Stimulated activated CD4-positive, alpha-beta T cell treated with anti-CD3 and anti-CD28 coated beads, Interleukin-12 subunit alpha, Interleukin-12 subunit beta, amount 100 ng/mL, for 24 hours (primary cell): ENCODE results near the gene PPP1R14C.
"Not testable (repeated sequence)": the region's sequence is repeated elsewhere in the genome, so short reads cannot be mapped to it uniquely, and the experiment has no call there.

Source experiments
- DNase-seq, 2 experiments: peaks; one replicate each; pipeline ENCODE4 v3.0.0-alpha.2; 2020; ENCODE audit warnings: low read depth in 2 of 2

Gene PPP1R14C

DNA sequence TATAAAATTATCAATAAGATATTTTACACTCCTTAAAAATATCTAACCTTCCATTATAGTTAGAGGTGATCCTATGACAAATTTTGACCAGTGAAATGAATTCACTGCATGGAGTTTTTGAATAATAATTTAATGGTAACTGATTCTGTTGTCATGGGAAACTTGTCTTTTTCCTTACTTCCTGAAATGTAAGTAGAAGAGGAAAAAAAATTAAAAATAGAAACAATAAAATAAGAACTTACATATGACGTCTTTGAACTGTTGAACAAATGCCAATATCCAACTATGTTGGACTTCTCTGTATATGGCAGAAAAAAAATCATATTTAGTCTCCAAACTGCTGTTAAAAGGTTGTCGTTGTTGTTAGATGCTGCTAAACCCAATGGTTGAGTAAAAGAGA, 26.3 kb downstream of the PPP1R14C start:
- no peak for DNase-seq

GRCh38 chr6:150169609-150170008, 26.8 kb downstream of the PPP1R14C start:
- peak in 1 of 2 experiments; percentile 32 for DNase-seq

GRCh38 chr6:150172929-150173328, 30.1 kb downstream of the PPP1R14C start:
- no peak for DNase-seq

DNA sequence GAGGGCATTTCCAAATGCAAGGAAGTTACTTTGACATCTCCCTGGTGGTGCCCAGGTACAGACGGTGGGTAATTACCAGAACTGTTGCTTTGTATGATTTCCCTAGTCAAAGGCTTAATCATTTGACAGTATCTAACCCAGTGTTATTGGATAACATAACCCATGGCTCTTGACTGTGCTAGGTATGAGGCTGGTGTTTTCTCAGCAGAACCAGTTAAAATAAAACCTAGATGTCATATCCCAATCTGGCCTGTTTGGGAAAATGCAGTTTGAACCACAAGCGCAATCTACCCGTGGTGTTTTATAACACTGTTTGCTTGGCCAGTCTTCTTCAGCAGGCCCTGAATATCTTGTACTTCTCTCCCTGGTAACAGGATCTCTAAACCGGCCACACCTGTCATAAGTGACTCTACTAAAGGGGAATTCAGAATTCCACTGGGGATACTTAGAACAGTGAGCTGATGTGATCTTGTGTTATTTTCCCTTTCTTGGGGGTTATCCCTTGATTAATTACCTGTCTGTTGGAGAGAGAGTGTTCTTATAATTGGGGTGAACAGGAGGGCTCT, 32.8 kb downstream of the PPP1R14C start:
- DNase-seq: no peak

DNA sequence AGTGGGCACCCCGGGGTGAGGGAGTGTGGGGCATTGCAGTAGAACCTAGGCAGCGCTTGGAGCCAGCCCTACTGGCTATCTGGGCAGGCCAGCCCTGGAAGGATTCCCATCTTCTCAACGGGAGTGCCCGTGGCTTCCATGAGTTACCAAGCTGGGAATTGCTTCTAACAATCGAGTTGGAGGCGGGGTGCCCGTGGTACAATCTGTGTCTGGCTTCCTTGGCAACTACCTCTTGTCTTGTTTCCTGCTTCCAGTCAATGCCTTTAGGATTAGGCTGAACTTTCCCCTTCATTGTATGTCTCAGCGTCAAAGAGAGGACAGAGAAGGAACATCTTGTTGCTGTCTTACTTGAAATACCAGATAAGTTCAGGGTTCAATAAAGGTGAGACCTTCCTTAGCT, 33.3 kb downstream of the PPP1R14C start:
- DNase-seq: no peak

GRCh38 chr6:150176659-150177058, 33.8 kb downstream of the PPP1R14C start:
- no peak for DNase-seq

DNA sequence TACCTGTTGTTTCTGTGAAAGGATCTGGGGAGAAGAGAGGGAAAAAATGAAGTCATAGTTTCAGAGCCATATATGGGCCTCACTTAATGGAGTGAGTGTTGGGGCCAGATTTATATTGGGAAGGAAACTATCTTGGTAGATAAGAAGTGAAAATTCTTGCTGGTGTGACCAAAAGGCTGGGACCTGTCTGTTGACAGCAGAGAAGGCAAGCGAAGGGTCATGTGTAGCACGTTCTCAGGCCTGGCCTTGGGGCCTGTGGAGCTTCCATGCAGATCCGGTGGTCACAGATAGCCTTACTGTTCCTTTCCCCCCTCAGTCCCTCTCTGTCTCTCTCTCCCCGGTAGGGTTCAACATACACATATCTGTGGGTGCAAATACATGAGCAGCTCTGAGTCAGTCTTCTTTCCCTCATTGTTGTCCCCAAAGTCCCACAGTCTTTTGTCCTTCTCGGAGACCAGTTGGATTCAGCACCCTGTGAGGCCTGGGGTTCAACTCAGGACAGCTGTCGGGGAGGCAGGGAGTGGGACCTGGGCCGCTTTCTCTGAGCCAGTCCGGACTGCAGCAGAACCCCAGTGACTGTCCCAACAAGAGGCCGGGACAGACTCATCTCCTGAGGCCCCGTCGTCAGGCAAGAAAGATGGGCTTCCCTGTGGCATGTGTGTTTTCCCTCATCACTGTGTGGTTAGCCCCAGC, 34.6 kb downstream of the PPP1R14C start:
- no peak for DNase-seq

- no peak for DNase-seq
These were observed 35.2 kb downstream of the PPP1R14C start for GRCh38 chr6:150177952-150178520.

DNA sequence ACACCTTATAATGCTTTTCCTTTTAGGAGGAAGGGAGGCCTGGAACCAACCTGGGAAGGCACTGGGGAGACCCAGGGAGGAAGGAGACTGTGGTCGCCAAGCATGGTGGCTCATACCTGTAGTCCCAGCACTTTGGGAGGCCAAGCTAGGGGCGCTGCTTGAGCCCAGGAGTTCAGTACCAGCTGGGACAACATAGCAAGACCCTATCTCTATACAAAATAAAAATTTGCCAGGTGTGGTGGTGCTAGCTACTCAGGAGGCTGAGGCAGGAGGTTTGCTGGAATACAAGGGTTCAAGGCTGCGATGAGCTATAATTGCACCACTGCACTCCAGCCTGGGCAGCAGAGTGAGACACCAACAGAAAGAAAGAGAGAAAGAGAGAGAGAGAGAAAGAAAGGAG, 36.2 kb downstream of the PPP1R14C start:
- no peak for DNase-seq

DNA sequence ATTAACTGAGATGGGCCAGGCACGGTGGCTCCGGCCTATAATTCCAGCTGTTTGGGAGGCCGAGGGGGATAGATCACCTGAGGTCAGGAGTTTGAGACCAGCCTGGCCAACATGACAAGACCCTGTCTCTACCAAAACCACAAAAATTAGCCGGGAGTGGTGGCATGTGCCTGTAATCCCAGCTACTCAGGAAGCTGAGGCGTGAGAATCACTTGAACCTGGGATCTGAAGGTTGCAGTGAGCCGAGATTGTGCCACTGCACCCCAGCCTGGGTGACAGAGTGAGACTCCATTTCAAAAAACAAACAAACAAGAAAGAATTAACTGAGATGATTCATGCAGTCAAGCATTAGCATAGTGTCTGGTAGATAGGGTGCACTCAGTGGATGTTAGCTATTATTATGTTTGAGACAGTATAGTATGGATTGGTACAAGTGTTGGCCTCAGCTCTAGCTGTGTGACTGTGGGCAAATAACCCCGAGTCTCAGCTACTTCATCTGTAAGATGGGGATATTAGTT, 37.1 kb downstream of the PPP1R14C start:
- DNase-seq: not testable (repeated sequence)

DNA sequence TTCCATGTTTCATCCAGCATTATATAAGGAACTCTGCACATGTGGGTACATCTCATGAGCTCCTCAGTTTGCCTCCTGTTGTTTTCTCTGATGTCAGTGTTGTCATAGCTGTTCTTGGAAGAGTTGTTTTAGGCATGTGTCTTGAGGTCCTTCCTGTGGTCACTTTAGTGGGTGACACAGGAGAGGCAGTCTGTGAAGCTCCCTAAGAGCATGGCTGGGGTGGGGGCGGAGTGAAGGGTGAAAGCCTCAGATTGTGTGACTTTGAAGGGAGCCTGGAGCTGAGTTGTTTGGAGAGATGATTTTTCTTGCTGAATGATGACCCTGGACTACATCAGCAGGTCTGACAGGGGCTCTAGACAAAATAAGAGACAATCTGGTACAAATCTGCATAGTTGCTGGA, 37.7 kb downstream of the PPP1R14C start:
- no peak for DNase-seq

GRCh38 chr6:150182460-150183078, 39.7 kb downstream of the PPP1R14C start:
- no peak for DNase-seq

- DNase-seq: no peak
These were observed 40.3 kb downstream of the PPP1R14C start for GRCh38 chr6:150183105-150183504.

GRCh38 chr6:150183966-150184365, 41.1 kb downstream of the PPP1R14C start:
- DNase-seq: no peak

DNA sequence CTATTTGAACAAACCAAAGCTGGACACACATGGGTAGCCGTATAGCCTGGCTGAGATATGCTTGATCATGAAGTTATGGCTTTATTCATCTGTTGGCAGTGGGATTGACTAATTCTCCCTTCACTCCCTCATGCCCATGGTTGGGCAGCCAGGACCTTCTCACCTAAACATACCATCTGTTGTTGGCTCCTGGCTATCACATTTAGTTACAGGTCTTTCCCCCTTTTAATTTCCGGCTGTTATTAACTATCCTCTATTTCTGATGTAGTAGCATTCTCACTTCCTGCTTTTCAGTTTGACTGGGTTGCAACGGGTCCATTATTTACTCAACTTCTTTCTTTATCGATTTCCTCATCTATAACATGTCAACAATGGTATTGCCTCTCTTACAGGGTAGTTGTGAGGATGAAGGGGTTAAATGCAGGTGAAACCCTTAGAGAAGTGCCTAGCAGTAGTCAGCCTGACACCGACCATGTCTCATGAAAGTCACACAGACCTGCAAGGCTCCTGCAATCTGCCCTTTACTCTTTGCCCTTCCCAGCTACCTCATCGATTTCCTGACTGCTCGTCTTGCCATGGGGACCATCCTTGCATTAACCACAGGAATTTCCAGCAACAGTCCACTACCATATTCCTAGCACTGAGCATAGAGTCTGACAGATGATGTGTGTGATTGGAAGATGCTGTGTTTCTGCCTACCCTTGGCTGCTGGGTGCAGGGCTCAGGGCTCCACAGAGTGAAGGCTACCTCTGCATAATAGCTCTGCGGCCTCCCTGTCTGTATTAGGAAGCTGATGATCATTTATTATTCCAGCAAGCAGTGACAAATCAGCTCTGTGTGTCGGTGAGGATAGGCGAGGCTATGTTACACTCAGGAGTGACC, 42.2 kb downstream of the PPP1R14C start:
- no peak for DNase-seq

DNA sequence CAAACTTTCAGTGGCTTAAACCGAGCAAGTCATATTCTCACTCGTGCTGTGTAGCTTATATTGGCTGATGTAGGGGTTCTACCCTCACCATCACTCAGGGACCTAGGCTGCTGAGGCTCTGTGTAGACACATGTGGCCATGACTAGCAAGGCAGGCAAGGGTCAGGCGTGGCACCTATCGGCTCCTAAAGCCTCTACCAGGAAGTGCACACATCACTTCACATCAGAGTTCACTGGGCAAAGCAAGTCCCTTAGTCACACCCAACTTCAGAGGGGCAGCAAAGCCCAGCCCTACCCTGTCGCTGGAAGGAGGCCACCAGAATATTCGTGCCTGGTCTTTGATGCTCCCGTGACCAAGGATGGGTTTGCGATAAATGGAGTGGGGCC, 42.9 kb downstream of the PPP1R14C start:
- DNase-seq: no peak

- no peak for DNase-seq
These were observed 43.5 kb downstream of the PPP1R14C start for GRCh38 chr6:150186129-150186898.

DNA sequence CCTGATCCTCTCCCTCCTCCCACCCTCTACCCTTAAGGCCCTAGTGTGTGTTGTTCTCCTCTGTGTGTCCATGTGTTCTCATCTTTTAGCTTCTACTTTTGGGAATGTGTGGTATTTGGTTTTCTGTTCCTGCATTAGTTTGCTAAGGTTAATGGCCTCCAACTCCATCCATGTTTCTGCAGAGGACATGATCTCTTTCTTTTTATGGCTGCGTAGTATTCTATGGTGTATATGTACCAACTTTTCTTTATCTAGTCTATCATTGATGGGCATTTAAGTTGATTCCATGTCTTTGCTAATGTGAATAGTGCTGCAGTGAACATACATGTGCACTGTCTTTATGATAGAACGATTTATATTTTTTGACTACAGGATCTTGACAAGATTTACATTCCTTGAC, 44.6 kb downstream of the PPP1R14C start:
- not testable (repeated sequence) for DNase-seq

DNA sequence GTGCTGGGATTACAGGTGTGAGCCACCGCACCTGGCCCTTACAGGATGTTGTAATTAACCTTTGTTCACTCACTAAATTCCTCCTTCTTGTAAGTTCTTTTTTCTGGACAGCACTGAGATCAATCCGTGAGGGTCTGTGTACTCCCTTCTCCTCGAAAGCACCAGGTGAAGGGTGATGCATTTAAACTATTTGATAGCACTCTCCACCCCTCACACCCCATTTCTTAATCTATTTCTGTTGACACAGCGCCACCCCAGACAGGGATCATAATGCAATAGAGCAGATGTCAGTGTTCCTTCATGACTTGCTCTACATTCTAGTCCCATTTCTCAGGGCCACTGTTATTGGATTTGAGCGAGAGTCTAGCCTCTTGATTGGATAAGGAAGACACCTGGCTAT, 46.3 kb downstream of the PPP1R14C start:
- DNase-seq: no peak

DNA sequence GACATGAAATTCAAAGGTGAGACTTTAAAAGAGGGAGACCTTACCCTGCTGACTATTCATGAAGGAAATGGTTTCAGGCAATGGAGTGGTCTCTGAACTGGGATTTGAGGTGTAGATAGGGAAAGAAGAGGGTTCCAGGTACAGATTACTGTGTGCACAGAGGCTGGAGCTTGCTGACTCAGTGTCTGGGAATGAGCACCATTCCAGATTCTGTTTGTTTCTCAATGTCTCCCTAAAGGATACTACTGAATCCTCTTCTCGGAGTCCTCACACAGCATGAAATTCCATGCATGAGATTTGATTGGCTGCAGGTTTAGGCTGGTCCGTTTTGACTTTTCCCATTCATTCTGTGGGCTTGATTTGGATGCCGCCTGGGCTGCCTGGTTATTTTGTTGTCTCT, 49.0 kb downstream of the PPP1R14C start:
- no peak for DNase-seq

DNA sequence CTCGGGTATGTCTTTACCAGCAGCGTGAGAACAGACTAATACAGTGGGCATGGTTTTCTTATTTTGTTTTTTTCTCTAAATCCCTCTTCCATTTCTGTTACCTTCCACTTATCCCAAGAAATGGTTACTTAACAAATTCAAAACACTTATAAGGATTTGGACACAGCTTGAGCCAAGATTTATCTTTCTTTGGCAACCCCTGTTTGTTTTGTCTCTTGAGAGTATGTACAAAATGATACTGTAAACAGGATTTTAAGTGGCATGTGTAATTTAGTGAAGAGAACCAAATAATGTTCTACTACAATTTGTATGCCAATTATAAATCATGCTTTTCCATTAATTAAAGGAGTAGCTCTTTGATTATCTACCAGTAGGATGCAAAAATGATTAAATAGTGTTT, 51.4 kb downstream of the PPP1R14C start:
- no peak for DNase-seq
